HG02973 (cell line): ENCODE data around the gene DESI2.

ENCODE experiments used
- ATAC-seq: cut with Tn5 transposase; IDR thresholded peaks from one replicate; pipeline ENCODE4 v1.9.1; 2021; ENCODE audit warnings: moderate library complexity; ENCODE audit not compliant: unreplicated experiment

Gene DESI2

DNA sequence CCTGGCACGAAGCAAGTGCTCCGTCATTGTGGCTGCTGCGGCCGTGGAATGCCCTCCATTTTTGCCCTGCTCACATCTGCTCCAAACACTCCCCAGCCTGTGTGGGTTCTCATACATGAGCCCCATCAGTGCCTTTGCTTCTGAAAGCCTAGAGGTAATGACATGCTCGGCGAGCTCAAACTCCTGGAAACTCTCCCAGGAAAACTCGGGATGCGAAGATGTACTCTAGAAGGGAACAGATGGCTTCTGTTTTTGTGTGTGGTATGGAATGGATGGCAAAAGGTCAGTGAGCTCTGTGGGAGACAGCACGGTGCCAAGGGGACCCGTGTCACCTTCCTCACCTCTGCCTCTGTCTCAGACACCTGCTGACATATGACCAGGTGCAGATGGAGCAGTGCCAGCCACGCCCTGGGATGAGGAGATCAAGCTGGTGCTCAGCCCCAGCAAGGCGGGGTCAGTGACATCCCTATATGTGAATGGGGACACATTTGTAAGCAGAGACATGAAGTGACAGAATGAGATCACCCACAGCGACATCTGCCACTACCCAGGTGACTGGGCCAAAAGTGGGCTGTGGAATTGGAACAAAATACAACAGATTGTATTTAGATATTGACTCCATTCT lies 98.5 kb downstream of the DESI2 start:
- no peak for ATAC-seq

DNA sequence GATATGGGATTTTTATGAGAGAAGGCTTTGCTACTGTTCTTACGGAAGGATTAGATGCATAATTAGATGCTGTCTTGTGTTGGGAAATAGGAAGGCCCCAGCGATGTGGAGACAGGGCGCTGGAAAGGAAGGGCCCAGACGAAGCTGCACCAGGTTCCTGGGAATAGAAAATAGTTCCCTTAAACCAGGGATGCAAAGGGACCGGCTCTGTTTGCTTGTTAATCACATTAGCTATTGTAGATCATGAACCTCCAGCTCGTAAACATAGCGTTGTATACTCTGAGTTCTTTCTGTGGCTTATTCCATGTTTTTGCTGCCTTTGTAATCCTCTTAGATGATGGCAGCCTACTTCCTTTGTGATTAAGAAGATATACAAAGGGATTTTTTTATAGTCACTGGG lies 102.7 kb downstream of the DESI2 start:
- no peak for ATAC-seq

DNA sequence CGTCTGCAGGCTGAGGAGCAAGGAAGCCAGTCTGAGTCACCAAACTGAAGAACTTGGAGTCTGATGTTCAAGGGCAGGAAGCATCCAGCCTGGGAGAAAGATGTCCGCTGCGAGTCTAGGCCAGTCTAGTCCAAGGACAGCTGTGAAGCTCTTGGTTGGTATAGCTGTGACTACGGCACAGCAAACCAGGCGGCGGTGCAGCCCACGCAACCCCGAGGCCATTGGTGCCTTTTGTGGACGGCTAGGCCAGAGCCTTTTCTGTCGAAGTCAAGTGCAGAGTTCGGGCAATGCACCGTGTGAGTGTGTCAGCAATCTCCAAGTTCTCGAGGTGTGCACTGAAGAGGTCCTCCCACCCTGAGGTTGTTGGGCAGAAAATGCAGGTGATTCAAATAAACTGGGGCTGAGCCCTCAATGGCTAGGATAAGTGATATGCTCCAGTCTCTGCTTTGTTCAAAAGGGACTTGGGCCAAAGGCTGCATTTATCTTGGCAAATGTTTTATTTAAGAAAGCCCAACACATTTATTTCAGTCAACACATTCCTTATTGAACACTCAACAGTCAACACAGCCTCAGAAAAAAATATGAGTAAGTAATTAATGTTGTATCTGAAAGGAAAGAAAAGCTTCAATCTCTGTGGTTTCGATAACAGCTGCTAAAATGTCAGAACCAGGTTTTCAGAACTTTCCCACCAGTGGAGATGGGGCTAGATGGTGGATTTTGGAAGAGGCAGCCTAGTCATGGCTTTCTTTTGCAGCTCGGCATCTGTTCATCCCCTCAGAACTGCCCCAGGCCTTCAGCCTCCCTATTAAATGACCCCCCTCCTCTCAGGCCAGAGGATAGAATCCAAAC lies 104.4 kb downstream of the DESI2 start:
- no peak for ATAC-seq
